OCI-LY7 (cell line): Measurements from ENCODE around the gene TSPAN7.

ENCODE experiments used
- EZH2phosphoT487 ChIP-seq: fragments of 200-600 bp; sonication (generic); IDR thresholded peaks from 2 replicates; pipeline ENCODE4 v1.6.1; 2018; ENCODE audit warnings: low read depth, borderline replicate concordance, mild to moderate bottlenecking, mixed run types, antibody characterized with exemption, low read length, moderate library complexity, mixed read lengths
- TF ChIP-seq, protein P1 (sequence below): fragments of 200-600 bp; sonication (generic); conservative IDR thresholded peaks from 2 replicates; pipeline ENCODE4 v1.5.1; 2014; ENCODE audit warnings: mild to moderate bottlenecking, antibody characterized with exemption, low read length, moderate library complexity, mixed read lengths

- TF ChIP-seq, protein P1, sequence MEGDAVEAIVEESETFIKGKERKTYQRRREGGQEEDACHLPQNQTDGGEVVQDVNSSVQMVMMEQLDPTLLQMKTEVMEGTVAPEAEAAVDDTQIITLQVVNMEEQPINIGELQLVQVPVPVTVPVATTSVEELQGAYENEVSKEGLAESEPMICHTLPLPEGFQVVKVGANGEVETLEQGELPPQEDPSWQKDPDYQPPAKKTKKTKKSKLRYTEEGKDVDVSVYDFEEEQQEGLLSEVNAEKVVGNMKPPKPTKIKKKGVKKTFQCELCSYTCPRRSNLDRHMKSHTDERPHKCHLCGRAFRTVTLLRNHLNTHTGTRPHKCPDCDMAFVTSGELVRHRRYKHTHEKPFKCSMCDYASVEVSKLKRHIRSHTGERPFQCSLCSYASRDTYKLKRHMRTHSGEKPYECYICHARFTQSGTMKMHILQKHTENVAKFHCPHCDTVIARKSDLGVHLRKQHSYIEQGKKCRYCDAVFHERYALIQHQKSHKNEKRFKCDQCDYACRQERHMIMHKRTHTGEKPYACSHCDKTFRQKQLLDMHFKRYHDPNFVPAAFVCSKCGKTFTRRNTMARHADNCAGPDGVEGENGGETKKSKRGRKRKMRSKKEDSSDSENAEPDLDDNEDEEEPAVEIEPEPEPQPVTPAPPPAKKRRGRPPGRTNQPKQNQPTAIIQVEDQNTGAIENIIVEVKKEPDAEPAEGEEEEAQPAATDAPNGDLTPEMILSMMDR: no peak
- TF ChIP-seq EZH2phosphoT487: no peak
These were observed 137.8 kb downstream of the TSPAN7 start for GRCh38 chrX:38699121-38699520.
